ENCODE results near the gene IL36B. TPM values are rescaled to one million over a fixed set of nuclear protein-coding genes. Genes with fewer than 3 reads are reported as not detected.

The IL36B gene
- total and polyA plus RNA-seq, 9 of the 15 experiments (the other 6 are each of a cell fraction or from before 2014, with no cell fraction given), result not detected

DNA sequence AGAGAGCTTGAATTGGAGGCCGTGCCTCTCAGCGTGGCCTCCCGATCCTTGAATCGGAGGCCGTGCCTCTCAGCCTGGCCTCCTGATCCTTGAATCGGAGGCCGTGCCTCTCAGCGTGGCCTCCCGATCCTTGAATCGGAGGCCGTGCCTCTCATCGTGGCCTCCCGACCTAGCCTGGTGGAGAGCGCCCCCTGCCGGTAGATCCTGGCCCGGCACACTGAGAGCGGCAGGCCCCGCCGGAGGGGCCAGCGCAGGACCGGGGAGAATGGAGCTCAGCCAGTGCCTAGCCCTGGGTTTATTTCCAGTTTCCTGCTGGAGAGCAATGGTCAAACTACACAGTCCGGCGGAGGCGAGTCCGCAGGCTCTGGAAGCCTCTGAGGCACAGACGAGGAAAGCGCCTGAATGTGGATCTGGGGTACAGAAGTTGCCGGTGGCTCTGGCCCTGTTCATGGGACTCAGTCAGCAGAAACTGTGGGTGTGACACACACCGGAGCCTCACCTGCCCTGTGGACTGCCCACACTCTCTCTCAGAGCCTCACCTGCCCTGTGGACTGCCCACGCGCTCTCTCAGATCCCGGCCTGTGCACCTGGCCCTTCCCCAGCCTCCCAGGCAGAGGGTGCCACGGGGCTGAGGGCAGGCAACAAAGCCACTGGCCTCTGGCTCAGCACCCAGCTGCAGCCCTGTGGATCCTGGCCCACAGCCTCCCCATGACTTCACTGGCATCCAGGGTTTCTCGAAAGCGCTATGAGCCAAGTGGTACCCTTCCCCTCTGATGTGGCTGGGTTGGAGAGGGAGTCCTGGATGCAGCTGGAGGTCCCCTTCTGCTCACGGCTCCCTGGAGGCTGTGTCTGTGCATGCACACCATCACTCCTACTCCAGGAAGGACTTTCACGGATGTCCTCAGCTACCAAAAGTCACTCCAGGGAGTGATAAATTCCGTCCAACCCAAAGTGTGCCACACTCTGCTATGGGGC is 1.5 kb downstream of the IL36B start (continued):
- TF ChIP-seq ZNF347 (CRISPR knock-in tag; IDR thresholded peaks at IDR 0.05; ENCODE audit: low read depth) (0 out of 2 replicates have a peak, but pooled peaks have one; percentile 15), JUN (IDR thresholded peaks at IDR 0.05; ENCODE audit: borderline replicate concordance, low read depth, low read length) (no peak), JUN (CRISPR knock-in tag; IDR thresholded peaks at IDR 0.05; ENCODE audit: borderline replicate concordance) (no peak), RBM25 (IDR thresholded peaks at IDR 0.05; ENCODE audit: low read depth, low read length, severe bottlenecking) (peak; percentile 75), ZNF75A (CRISPR knock-in tag; IDR thresholded peaks at IDR 0.05) (no peak), RCOR1 (IDR thresholded peaks at IDR 0.05; ENCODE audit: borderline replicate concordance in 1 of 2, low read depth in 2 of 2, low read length in 2 of 2) (peak in 1 of 2 experiments; percentile 88; a peak in 2 of 4 replicates), MTA3 (IDR thresholded peaks at IDR 0.05; ENCODE audit: borderline replicate concordance) (peak; percentile 82), PML (IDR thresholded peaks at IDR 0.05; ENCODE audit: low read length) (no peak), ZNF134 (CRISPR knock-in tag; conservative IDR thresholded peaks at IDR 0.05) (no peak), YBX1 (IDR thresholded peaks at IDR 0.05) (no peak), SP2 (IDR thresholded peaks at IDR 0.05; ENCODE audit: extremely low read depth, low read depth, low read length, poor library complexity, severe bottlenecking) (no peak), TFAM (CRISPR knock-in tag; conservative IDR thresholded peaks at IDR 0.05) (no peak), PHF8 (IDR thresholded peaks at IDR 0.05; ENCODE audit: borderline replicate concordance, low read length) (no peak), BRCA1 (IDR thresholded peaks at IDR 0.05) (no peak), BRCA1 (CRISPR knock-in tag; IDR thresholded peaks at IDR 0.05) (no peak)
- TF ChIP-seq, protein P1, sequence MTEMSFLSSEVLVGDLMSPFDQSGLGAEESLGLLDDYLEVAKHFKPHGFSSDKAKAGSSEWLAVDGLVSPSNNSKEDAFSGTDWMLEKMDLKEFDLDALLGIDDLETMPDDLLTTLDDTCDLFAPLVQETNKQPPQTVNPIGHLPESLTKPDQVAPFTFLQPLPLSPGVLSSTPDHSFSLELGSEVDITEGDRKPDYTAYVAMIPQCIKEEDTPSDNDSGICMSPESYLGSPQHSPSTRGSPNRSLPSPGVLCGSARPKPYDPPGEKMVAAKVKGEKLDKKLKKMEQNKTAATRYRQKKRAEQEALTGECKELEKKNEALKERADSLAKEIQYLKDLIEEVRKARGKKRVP (CRISPR knock-in tag; IDR thresholded peaks at IDR 0.05), result no peak
- TF ChIP-seq, protein P2, sequence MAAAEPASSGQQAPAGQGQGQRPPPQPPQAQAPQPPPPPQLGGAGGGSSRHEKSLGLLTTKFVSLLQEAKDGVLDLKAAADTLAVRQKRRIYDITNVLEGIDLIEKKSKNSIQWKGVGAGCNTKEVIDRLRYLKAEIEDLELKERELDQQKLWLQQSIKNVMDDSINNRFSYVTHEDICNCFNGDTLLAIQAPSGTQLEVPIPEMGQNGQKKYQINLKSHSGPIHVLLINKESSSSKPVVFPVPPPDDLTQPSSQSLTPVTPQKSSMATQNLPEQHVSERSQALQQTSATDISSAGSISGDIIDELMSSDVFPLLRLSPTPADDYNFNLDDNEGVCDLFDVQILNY (CRISPR knock-in tag; IDR thresholded peaks at IDR 0.05), result no peak
- TF ChIP-seq, protein P3, sequence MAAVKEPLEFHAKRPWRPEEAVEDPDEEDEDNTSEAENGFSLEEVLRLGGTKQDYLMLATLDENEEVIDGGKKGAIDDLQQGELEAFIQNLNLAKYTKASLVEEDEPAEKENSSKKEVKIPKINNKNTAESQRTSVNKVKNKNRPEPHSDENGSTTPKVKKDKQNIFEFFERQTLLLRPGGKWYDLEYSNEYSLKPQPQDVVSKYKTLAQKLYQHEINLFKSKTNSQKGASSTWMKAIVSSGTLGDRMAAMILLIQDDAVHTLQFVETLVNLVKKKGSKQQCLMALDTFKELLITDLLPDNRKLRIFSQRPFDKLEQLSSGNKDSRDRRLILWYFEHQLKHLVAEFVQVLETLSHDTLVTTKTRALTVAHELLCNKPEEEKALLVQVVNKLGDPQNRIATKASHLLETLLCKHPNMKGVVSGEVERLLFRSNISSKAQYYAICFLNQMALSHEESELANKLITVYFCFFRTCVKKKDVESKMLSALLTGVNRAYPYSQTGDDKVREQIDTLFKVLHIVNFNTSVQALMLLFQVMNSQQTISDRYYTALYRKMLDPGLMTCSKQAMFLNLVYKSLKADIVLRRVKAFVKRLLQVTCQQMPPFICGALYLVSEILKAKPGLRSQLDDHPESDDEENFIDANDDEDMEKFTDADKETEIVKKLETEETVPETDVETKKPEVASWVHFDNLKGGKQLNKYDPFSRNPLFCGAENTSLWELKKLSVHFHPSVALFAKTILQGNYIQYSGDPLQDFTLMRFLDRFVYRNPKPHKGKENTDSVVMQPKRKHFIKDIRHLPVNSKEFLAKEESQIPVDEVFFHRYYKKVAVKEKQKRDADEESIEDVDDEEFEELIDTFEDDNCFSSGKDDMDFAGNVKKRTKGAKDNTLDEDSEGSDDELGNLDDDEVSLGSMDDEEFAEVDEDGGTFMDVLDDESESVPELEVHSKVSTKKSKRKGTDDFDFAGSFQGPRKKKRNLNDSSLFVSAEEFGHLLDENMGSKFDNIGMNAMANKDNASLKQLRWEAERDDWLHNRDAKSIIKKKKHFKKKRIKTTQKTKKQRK (IDR thresholded peaks at IDR 0.05; ENCODE audit: borderline replicate concordance, low read depth, low read length), result no peak
- TF ChIP-seq, protein P4, sequence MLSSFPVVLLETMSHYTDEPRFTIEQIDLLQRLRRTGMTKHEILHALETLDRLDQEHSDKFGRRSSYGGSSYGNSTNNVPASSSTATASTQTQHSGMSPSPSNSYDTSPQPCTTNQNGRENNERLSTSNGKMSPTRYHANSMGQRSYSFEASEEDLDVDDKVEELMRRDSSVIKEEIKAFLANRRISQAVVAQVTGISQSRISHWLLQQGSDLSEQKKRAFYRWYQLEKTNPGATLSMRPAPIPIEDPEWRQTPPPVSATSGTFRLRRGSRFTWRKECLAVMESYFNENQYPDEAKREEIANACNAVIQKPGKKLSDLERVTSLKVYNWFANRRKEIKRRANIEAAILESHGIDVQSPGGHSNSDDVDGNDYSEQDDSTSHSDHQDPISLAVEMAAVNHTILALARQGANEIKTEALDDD (IDR thresholded peaks at IDR 0.05), result no peak
